ENCODE measurements around the gene PCGF3. TPM values are rescaled to one million over a fixed set of nuclear protein-coding genes. Genes with fewer than 3 reads are reported as not detected.
"Not testable (repeated sequence)": the region's sequence is repeated elsewhere in the genome, so short reads cannot be mapped to it uniquely, and the experiment has no call there.

PCGF3 gene
- total and polyA plus RNA-seq, 4 donors, result 11.0 to 23.3 (median 14.3) TPM

- peaks cover 2 to 14% (median 8%) of the 10 kb centered on the region in 4 donors for H3K36me3 ChIP-seq (ENCODE audit: control insufficient read depth in 4 of 4, insufficient read depth in 3 of 4, low read depth in 1 of 4, low read length in 3 of 4)
- not testable (repeated sequence) for H3K9me3 ChIP-seq (ENCODE audit: control insufficient read depth in 4 of 4, low read length in 3 of 4); H3K4me1 ChIP-seq (ENCODE audit: control insufficient read depth in 4 of 4, insufficient read depth in 4 of 4, low read length in 3 of 4); H3K27me3 ChIP-seq (ENCODE audit: control insufficient read depth in 4 of 4, insufficient read depth in 4 of 4, low read length in 3 of 4); DNase-seq (ENCODE audit: low spot score); H3K4me3 ChIP-seq (ENCODE audit: low read depth in 1 of 3, low read length in 3 of 3); H3K9ac ChIP-seq (ENCODE audit: low read depth in 1 of 2, low read length in 2 of 2); H3K27ac ChIP-seq (ENCODE audit: low read depth in 1 of 2, low read length in 2 of 2)
- 92% methylated on average over 17 of the region's 24 CpGs for WGBS
Observed at GRCh38 chr4:759810-760209, 54.2 kb downstream of the PCGF3 start.

GRCh38 chr4:760616-761015 is 55.0 kb downstream of the PCGF3 start:
- TF ChIP-seq RAD21 (IDR thresholded peaks at IDR 0.05), result no peak
- no peak for TF ChIP-seq EGR1 (IDR thresholded peaks at IDR 0.05; ENCODE audit: low read depth in 2 of 2)
- no peak for TF ChIP-seq TAF1 (conservative IDR thresholded peaks at IDR 0.05)
- no peak for TF ChIP-seq ATF3 (IDR thresholded peaks at IDR 0.05)
- TF ChIP-seq ZBTB33 (IDR thresholded peaks at IDR 0.05), result no peak
- TF ChIP-seq SP1 (IDR thresholded peaks at IDR 0.05), result no peak
- no peak for TF ChIP-seq NR2F2 (IDR thresholded peaks at IDR 0.05)
- no peak for TF ChIP-seq GABPA (IDR thresholded peaks at IDR 0.05 in 1 of 2, conservative IDR thresholded peaks at IDR 0.05 in 1 of 2)
- no peak for TF ChIP-seq FOXA1 (IDR thresholded peaks at IDR 0.05)
- TF ChIP-seq REST (IDR thresholded peaks at IDR 0.05), result no peak
- TF ChIP-seq JUND (IDR thresholded peaks at IDR 0.05), result no peak
- no peak for TF ChIP-seq HNF4A (conservative IDR thresholded peaks at IDR 0.05)
- TF ChIP-seq HNF4G (IDR thresholded peaks at IDR 0.05), result no peak
- no peak for TF ChIP-seq FOXA2 (IDR thresholded peaks at IDR 0.05)
- TF ChIP-seq RXRA (IDR thresholded peaks at IDR 0.05), result no peak
- no peak for TF ChIP-seq YY1 (IDR thresholded peaks at IDR 0.05)
- TF ChIP-seq CTCF (IDR thresholded peaks at IDR 0.05; ENCODE audit: low read depth, low read length, missing input control), result no peak
- TF ChIP-seq MAX (IDR thresholded peaks at IDR 0.05), result no peak
- Histone ChIP-seq H3K27me3 (ENCODE audit: control insufficient read depth in 4 of 4, insufficient read depth in 4 of 4, low read length in 3 of 4) (no peaks in the 10 kb centered on the region), H3K27ac (ENCODE audit: low read depth in 1 of 2, low read length in 2 of 2) (no peak overlapping the region), H3K4me1 (ENCODE audit: control insufficient read depth in 4 of 4, insufficient read depth in 4 of 4, low read length in 3 of 4) (peaks cover 2 to 10% (median 8%) of the 10 kb centered on the region in 4 donors), H3K9me3 (ENCODE audit: control insufficient read depth in 4 of 4, low read length in 3 of 4) (no peaks in the 10 kb centered on the region), H3K9ac (ENCODE audit: low read depth in 1 of 2, low read length in 2 of 2) (no peak overlapping the region), H3K4me3 (ENCODE audit: low read depth in 1 of 3, low read length in 3 of 3) (no peak overlapping the region), H3K36me3 (ENCODE audit: control insufficient read depth in 4 of 4, insufficient read depth in 3 of 4, low read depth in 1 of 4, low read length in 3 of 4) (peaks cover 2 to 14% (median 6%) of the 10 kb centered on the region in 4 donors)
- 96% methylated on average over 21 of the region's 21 CpGs for WGBS
- DNase-seq (ENCODE audit: low spot score), result no peak
